Endothelial cell (in vitro differentiated cells): ENCODE measurements around the gene ZNF10. TPM values are rescaled to one million over a fixed set of nuclear protein-coding genes. Genes with fewer than 3 reads are reported as not detected.

Experiments used
- DNase-seq: peaks from one replicate; pipeline ENCODE4 v3.0.0; 2021; ENCODE audit warnings: low spot score
- H3K27ac Mint-ChIP-seq: one replicate; pipeline ENCODE4 v1.8.0; 2021; ENCODE audit warnings: mixed read lengths, inconsistent platforms; ENCODE audit not compliant: unreplicated experiment
- H3K27me3 Mint-ChIP-seq: one replicate; pipeline ENCODE4 v1.8.0; 2021; ENCODE audit warnings: mild to moderate bottlenecking, moderate library complexity, mixed read lengths, inconsistent platforms; ENCODE audit not compliant: unreplicated experiment
- H3K36me3 Mint-ChIP-seq: one replicate; pipeline ENCODE4 v1.8.0; 2021; ENCODE audit warnings: mild to moderate bottlenecking, low read depth, mixed read lengths, inconsistent platforms; ENCODE audit not compliant: unreplicated experiment
- H3K4me1 Mint-ChIP-seq: one replicate; pipeline ENCODE4 v1.8.0; 2021; ENCODE audit warnings: mild to moderate bottlenecking, mixed read lengths, inconsistent platforms; ENCODE audit not compliant: unreplicated experiment
- H3K4me3 Mint-ChIP-seq: one replicate; pipeline ENCODE4 v1.8.0; 2021; ENCODE audit warnings: mild to moderate bottlenecking, mixed read lengths, inconsistent platforms; ENCODE audit not compliant: unreplicated experiment
- H3K9me3 Mint-ChIP-seq: one replicate; pipeline ENCODE4 v1.8.0; 2021; ENCODE audit warnings: mixed read lengths, inconsistent platforms; ENCODE audit not compliant: unreplicated experiment
- total RNA-seq: library from RNA; stranded (reverse); fragmentation: NEBNext Ultra II Directional; extraction: Animal tissue kit (Norgen Biotek cat#: 25700); gene quantifications from one replicate; pipeline ENCODE4 v1.2.1, GENCODE V29; 2021; ENCODE audit not compliant: unreplicated experiment
- TF ChIP-seq, protein P1 (sequence below): fragments of 200-600 bp; sonication (generic); IDR thresholded peaks from one replicate; pipeline ENCODE4 v1.5.0; 2021; ENCODE audit warnings: antibody characterized with exemption; ENCODE audit not compliant: unreplicated experiment

The ZNF10 gene
- total RNA-seq, 1 donor from 2014 or later, result 12.2 TPM

- Mint-ChIP-seq H3K4me1 (no peaks in the 10 kb centered on the region), H3K36me3 (peaks cover 69% of the 10 kb centered on the region), H3K9me3 (peaks cover 69% of the 10 kb centered on the region), H3K27me3 (peaks cover 16% of the 10 kb centered on the region), H3K4me3 (peak overlapping the region; percentile 83), H3K27ac (peak overlapping the region; percentile 18)
- TF ChIP-seq, protein P1, sequence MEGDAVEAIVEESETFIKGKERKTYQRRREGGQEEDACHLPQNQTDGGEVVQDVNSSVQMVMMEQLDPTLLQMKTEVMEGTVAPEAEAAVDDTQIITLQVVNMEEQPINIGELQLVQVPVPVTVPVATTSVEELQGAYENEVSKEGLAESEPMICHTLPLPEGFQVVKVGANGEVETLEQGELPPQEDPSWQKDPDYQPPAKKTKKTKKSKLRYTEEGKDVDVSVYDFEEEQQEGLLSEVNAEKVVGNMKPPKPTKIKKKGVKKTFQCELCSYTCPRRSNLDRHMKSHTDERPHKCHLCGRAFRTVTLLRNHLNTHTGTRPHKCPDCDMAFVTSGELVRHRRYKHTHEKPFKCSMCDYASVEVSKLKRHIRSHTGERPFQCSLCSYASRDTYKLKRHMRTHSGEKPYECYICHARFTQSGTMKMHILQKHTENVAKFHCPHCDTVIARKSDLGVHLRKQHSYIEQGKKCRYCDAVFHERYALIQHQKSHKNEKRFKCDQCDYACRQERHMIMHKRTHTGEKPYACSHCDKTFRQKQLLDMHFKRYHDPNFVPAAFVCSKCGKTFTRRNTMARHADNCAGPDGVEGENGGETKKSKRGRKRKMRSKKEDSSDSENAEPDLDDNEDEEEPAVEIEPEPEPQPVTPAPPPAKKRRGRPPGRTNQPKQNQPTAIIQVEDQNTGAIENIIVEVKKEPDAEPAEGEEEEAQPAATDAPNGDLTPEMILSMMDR, result no peak
- no peak for DNase-seq
Observed at GRCh38 chr12:133204264-133204603, 73.8 kb downstream of the ZNF10 start.

DNA sequence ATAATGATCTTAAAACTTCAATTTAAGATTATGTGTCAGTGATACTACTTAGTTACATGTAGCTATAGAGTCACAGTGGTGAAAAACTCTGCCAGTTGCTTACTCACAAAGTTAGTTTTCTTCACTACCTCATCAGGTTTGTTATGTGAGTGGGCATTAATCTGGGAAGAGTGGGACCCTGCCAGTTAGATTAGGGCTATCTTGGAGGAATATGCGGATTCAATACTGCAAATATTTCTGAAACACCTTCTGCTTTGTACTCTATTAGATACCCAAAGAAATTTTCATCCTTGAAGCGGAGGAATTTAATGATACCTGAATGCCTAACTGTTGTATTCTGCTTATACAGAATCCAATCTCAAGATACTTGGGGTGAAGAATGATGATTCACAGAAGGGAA lies 76.0 kb downstream of the ZNF10 start:
- peaks cover 59% of the 10 kb centered on the region for H3K9me3 Mint-ChIP-seq
- peaks cover 58% of the 10 kb centered on the region for H3K36me3 Mint-ChIP-seq

More for the DNA sequence above, 76.0 kb downstream of the ZNF10 start:
- peak overlapping the region; percentile 31 for H3K4me3 Mint-ChIP-seq
- TF ChIP-seq, protein P1, result no peak
- H3K27ac Mint-ChIP-seq, result no peak overlapping the region
- H3K4me1 Mint-ChIP-seq, result no peaks in the 10 kb centered on the region
- no peak for DNase-seq
- H3K27me3 Mint-ChIP-seq, result peaks cover 17% of the 10 kb centered on the region

Other genes starting within 250 kb of the ZNF10 start
- 74.1 TPM for gene CHFR, start 243.0 kb upstream of the ZNF10 start, total RNA-seq
- 8.3 TPM for gene ZNF605, start 174.3 kb upstream of the ZNF10 start, total RNA-seq
- gene ZNF26, start 144.3 kb upstream of the ZNF10 start, total RNA-seq, result 13.5 TPM
- 34.8 TPM for gene ZNF84, start 93.1 kb upstream of the ZNF10 start, total RNA-seq
- 19.3 TPM for gene ZNF140, start 49.7 kb upstream of the ZNF10 start, total RNA-seq
- 2.0 TPM for gene ZNF891, start 353 bp upstream of the ZNF10 start, total RNA-seq
- gene ZNF268, start 50.9 kb downstream of the ZNF10 start, total RNA-seq, result 35.8 TPM
- gene ANHX, start 105.2 kb downstream of the ZNF10 start, total RNA-seq, result not detected